GM12872 (cell line): Measurements from ENCODE around the gene CCNO.
A peak's percentile ranks its signal among the peaks of the same experiment; 100 is the strongest.

Experiments used
- CTCF ChIP-seq: IDR thresholded peaks from 3 replicates; pipeline ENCODE4 v1.5.1; 2011; ENCODE audit warnings: low read depth, mild to moderate bottlenecking, low read length, moderate library complexity; ENCODE audit not compliant: insufficient read depth

Gene CCNO, protein sequence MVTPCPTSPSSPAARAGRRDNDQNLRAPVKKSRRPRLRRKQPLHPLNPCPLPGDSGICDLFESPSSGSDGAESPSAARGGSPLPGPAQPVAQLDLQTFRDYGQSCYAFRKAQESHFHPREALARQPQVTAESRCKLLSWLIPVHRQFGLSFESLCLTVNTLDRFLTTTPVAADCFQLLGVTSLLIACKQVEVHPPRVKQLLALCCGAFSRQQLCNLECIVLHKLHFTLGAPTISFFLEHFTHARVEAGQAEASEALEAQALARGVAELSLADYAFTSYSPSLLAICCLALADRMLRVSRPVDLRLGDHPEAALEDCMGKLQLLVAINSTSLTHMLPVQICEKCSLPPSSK

GRCh38 chr5:55232985-55233928 is at the start of gene CCNO:
TSS of gene CCNO (minus strand) at chr5:55233608. CDS start at chr5:55233523, 85 bp downstream.
- peak; percentile 26; the same call in 1 of the 3 replicates for TF ChIP-seq CTCF

GRCh38 chr5:55278778-55279177 is 45.4 kb upstream of the CCNO start:
- no peak for TF ChIP-seq CTCF

DNA sequence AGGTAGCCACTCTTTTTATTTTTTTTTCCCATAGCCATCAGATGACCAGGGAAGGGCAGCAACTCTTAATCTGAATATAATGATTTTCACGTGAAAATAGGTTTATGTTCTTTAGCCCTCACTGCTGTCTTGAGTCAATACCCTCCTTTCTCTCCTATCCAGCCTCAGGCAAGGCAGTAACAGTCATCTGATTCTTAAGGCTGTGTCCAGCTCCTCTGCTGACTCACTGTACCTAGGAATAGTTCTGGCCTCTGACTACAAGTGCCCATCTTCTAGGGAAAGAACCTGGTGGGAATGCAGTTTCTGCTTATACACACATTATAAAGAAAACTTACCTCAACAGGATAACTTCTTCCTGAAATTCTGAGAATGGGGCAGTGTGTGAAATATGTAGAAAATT is 43.4 kb upstream of the CCNO start:
- no peak for TF ChIP-seq CTCF

GRCh38 chr5:55258339-55258738 is 24.9 kb upstream of the CCNO start:
- TF ChIP-seq CTCF = no peak

- TF ChIP-seq CTCF = no peak
Measured at GRCh38 chr5:55254802-55255201, 21.4 kb upstream of the CCNO start.

GRCh38 chr5:55250064-55250463 is 16.7 kb upstream of the CCNO start:
- TF ChIP-seq CTCF = no peak

DNA sequence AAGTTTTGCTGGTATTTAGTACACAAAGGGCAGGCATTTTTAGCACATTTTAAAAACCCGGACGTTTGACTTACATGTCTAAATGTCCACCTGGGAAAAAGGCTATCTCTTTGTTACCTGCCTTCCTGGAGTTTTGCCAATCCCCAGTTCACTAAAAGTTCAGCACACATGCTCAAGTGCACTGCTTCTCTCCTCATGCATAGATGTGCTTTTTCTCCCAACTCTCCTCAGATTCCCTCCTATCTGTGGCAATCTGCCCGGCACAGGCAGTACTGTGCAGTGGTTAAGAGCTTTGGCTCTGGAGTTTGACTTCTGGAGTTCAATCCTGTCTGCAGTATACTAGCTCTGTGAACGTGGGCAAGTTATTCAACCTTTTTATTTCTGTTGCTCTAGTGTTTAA is 8.3 kb upstream of the CCNO start:
- no peak for TF ChIP-seq CTCF
